GM21515 (cell line): ENCODE measurements around the gene LYPLA2.
"Not testable (repeated sequence)": the region's sequence is repeated elsewhere in the genome, so short reads cannot be mapped to it uniquely, and the experiment has no call there.

ENCODE experiments used
- ATAC-seq: cut with Tn5 transposase; IDR thresholded peaks from one replicate; pipeline ENCODE4 v1.9.1; 2021; ENCODE audit not compliant: unreplicated experiment

LYPLA2 gene

GRCh38 chr1:23777979-23778814 lies 12.7 kb upstream of the LYPLA2 start, which contains the start of gene PITHD1:
Gene PITHD1 (plus strand): TSS chr1:23778418. CDS start chr1:23778516, 98 bp downstream.
- no peak for ATAC-seq

- ATAC-seq: no peak
These were observed 11.0 kb upstream of the LYPLA2 start for GRCh38 chr1:23779826-23780371.

- ATAC-seq: not testable (repeated sequence)
These were observed 7.8 kb upstream of the LYPLA2 start for GRCh38 chr1:23783141-23783540.

- no peak for ATAC-seq
These were observed 6.1 kb upstream of the LYPLA2 start for GRCh38 chr1:23784846-23785245.

GRCh38 chr1:23787701-23788100 lies 3.2 kb upstream of the LYPLA2 start:
- no peak for ATAC-seq

- no peak for ATAC-seq
These were observed 2.2 kb upstream of the LYPLA2 start for GRCh38 chr1:23788695-23789094.

GRCh38 chr1:23791516-23792047 lies 637 bp downstream of the LYPLA2 start:
- no peak for ATAC-seq

- ATAC-seq: no peak
These were observed 1.4 kb downstream of the LYPLA2 start for GRCh38 chr1:23792151-23792945.

GRCh38 chr1:23793018-23793781 lies 2.3 kb downstream of the LYPLA2 start:
- ATAC-seq: no peak

GRCh38 chr1:23793861-23794731 lies 3.2 kb downstream of the LYPLA2 start:
- ATAC-seq: no peak

GRCh38 chr1:23794732-23795182 lies 3.8 kb downstream of the LYPLA2 start:
- ATAC-seq: not testable (repeated sequence)

- no peak for ATAC-seq
These were observed 4.9 kb downstream of the LYPLA2 start for GRCh38 chr1:23795676-23796465.

- ATAC-seq: no peak
These were observed 5.7 kb downstream of the LYPLA2 start for GRCh38 chr1:23796466-23797271.

GRCh38 chr1:23797478-23798448 lies 6.8 kb downstream of the LYPLA2 start:
- ATAC-seq: no peak

GRCh38 chr1:23798662-23799142 lies 7.8 kb downstream of the LYPLA2 start:
- no peak for ATAC-seq

- no peak for ATAC-seq
These were observed 8.3 kb downstream of the LYPLA2 start for GRCh38 chr1:23799255-23799569.
